GM19351 (cell line): Measurements from ENCODE around the gene BMP10.

ENCODE experiments used
- ATAC-seq: cut with Tn5 transposase; IDR thresholded peaks from one replicate; pipeline ENCODE4 v1.9.1; 2021; ENCODE audit warnings: mild to moderate bottlenecking, moderate library complexity; ENCODE audit not compliant: unreplicated experiment

Gene BMP10

GRCh38 chr2:68855550-68855949, 15.6 kb downstream of the BMP10 start:
- ATAC-seq: no peak

GRCh38 chr2:68854476-68854875, 16.7 kb downstream of the BMP10 start:
- no peak for ATAC-seq

- ATAC-seq: no peak
Observed at GRCh38 chr2:68853915-68854314, 17.3 kb downstream of the BMP10 start.

GRCh38 chr2:68853035-68853434, 18.2 kb downstream of the BMP10 start:
- ATAC-seq: no peak

- no peak for ATAC-seq
Observed at GRCh38 chr2:68850524-68850923, 20.7 kb downstream of the BMP10 start.

- ATAC-seq: no peak
Observed at GRCh38 chr2:68849579-68850030, 21.6 kb downstream of the BMP10 start.

- ATAC-seq: no peak
Observed at GRCh38 chr2:68847751-68848150, 23.4 kb downstream of the BMP10 start.

GRCh38 chr2:68846091-68846490, 25.1 kb downstream of the BMP10 start:
- no peak for ATAC-seq

GRCh38 chr2:68845043-68845442, 26.2 kb downstream of the BMP10 start:
- no peak for ATAC-seq

- no peak for ATAC-seq
Observed at GRCh38 chr2:68839260-68839833, 31.9 kb downstream of the BMP10 start.

GRCh38 chr2:68838641-68839040, 32.6 kb downstream of the BMP10 start:
- ATAC-seq: no peak

- peak; percentile 68 for ATAC-seq
Observed at GRCh38 chr2:68837861-68838341, 33.3 kb downstream of the BMP10 start.

GRCh38 chr2:68837164-68837860, 33.9 kb downstream of the BMP10 start:
- no peak for ATAC-seq

- peak; percentile 27 for ATAC-seq
Observed at GRCh38 chr2:68835621-68836020, 35.6 kb downstream of the BMP10 start.

GRCh38 chr2:68834737-68835376, 36.3 kb downstream of the BMP10 start:
- no peak for ATAC-seq

GRCh38 chr2:68833162-68833561, 38.0 kb downstream of the BMP10 start:
- ATAC-seq: no peak

GRCh38 chr2:68832233-68832869, 38.8 kb downstream of the BMP10 start:
- peak; percentile 71 for ATAC-seq

GRCh38 chr2:68831686-68832232, 39.4 kb downstream of the BMP10 start:
- ATAC-seq: no peak

GRCh38 chr2:68829749-68830148, 41.4 kb downstream of the BMP10 start:
- ATAC-seq: no peak

GRCh38 chr2:68828887-68829708, 42.1 kb downstream of the BMP10 start:
- no peak for ATAC-seq
